Neural progenitor cell (in vitro differentiated cells): ENCODE results near the gene NRG3. TPM values are rescaled to one million over a fixed set of nuclear protein-coding genes. Genes with fewer than 3 reads are reported as not detected.

Experiments used
- DNase-seq: peaks from one replicate; pipeline ENCODE4 v3.0.0-alpha.2; 2016; ENCODE audit warnings: low spot score
- H2AFZ ChIP-seq: fragments of 200-600 bp; sonication (generic); replicated peaks from 2 replicates; pipeline ENCODE4 v1.6.1; 2016; ENCODE audit warnings: antibody characterized with exemption
- H3F3A ChIP-seq: fragments of 200-600 bp; sonication (generic); 2 replicates; pipeline ENCODE4 v1.6.1; 2016; ENCODE audit warnings: antibody characterized with exemption, low read depth
- H3K27ac ChIP-seq: fragments of 200-600 bp; sonication (generic); 2 replicates; pipeline ENCODE4 v1.5.1; 2016; ENCODE audit warnings: mild to moderate bottlenecking
- H3K27me3 ChIP-seq: fragments of 200-600 bp; sonication (generic); 2 replicates; pipeline ENCODE4 v1.6.1; 2016; ENCODE audit warnings: mild to moderate bottlenecking, moderate library complexity
- H3K36me3 ChIP-seq: fragments of 200-600 bp; sonication (generic); 2 replicates; pipeline ENCODE4 v1.5.1; 2016
- H3K4me1 ChIP-seq: fragments of 200-600 bp; sonication (generic); 2 replicates; pipeline ENCODE4 v1.6.1; 2016; ENCODE audit warnings: mixed run types
- H3K4me2 ChIP-seq: fragments of 200-600 bp; sonication (generic); 2 replicates; pipeline ENCODE4 v1.6.1; 2016
- H3K4me3 ChIP-seq: fragments of 200-600 bp; sonication (generic); 2 replicates; pipeline ENCODE4 v1.5.1; 2016
- H3K79me2 ChIP-seq: fragments of 200-600 bp; sonication (generic); 2 replicates; pipeline ENCODE4 v1.6.1; 2016; ENCODE audit warnings: low read depth
- H3K9ac ChIP-seq: fragments of 200-600 bp; sonication (generic); 2 replicates; pipeline ENCODE4 v1.6.1; 2016
- H3K9me3 ChIP-seq: fragments of 200-600 bp; sonication (generic); 2 replicates; pipeline ENCODE4 v1.5.1; 2016; ENCODE audit warnings: low read depth
- H4K20me1 ChIP-seq: fragments of 200-600 bp; sonication (generic); 2 replicates; pipeline ENCODE4 v1.6.1; 2016; ENCODE audit warnings: low read depth
- H3K27ac Mint-ChIP-seq: 3 replicates; pipeline ENCODE4 v1.8.0; 2021; ENCODE audit warnings: mixed read lengths
- H3K27me3 Mint-ChIP-seq: 2 replicates; pipeline ENCODE4 v1.8.0; 2022; ENCODE audit warnings: low read depth, mild to moderate bottlenecking, inconsistent platforms, moderate library complexity, mixed read lengths; ENCODE audit not compliant: insufficient read depth
- H3K36me3 Mint-ChIP-seq: 3 replicates; pipeline ENCODE4 v1.8.0; 2021; ENCODE audit warnings: mixed read lengths
- H3K4me1 Mint-ChIP-seq: 3 replicates; pipeline ENCODE4 v1.8.0; 2021; ENCODE audit warnings: mixed read lengths
- H3K4me3 Mint-ChIP-seq: 3 replicates; pipeline ENCODE4 v1.8.0; 2021; ENCODE audit warnings: mild to moderate bottlenecking, moderate library complexity, mixed read lengths
- H3K9me3 Mint-ChIP-seq: 3 replicates; pipeline ENCODE4 v1.8.0; 2020; ENCODE audit warnings: mixed read lengths
- EZH2 ChIP-seq: fragments of 200-600 bp; sonication (generic); IDR thresholded peaks from 2 replicates; pipeline ENCODE4 v1.6.1; 2017; ENCODE audit warnings: antibody characterized with exemption, mild to moderate bottlenecking, moderate library complexity
- EZH2phosphoT487 ChIP-seq: fragments of 200-600 bp; sonication (generic); IDR thresholded peaks from 2 replicates; pipeline ENCODE4 v1.6.1; 2017; ENCODE audit warnings: antibody characterized with exemption
- total RNA-seq: library from RNA; depleted of rRNA; stranded (reverse); fragments of >200 nt; gene quantifications from 2 replicates; pipeline ENCODE4 v1.2.3, GENCODE V29; 2015; ENCODE audit warnings: low replicate concordance
- TF ChIP-seq, protein P1 (sequence below): fragments of 200-600 bp; sonication (generic); IDR thresholded peaks from 2 replicates; pipeline ENCODE4 v1.5.1; 2017; ENCODE audit warnings: antibody characterized with exemption, mild to moderate bottlenecking

Gene NRG3
- total RNA-seq, 1 donor from 2014 or later = 1.9 TPM

- Histone ChIP-seq H3K79me2 (no peaks in the 10 kb centered on the region), H2AFZ (no peak overlapping the region), H3K36me3 (no peaks in the 10 kb centered on the region), H3K9me3 (no peaks in the 10 kb centered on the region), H3K4me1 (peaks cover 7% of the 10 kb centered on the region), H3K27me3 (no peaks in the 10 kb centered on the region), H3K4me2 (no peak overlapping the region), H3F3A (no peaks in the 10 kb centered on the region), H3K27ac (no peak overlapping the region), H4K20me1 (no peaks in the 10 kb centered on the region), H3K4me3 (no peak overlapping the region), H3K9ac (no peak overlapping the region)
- no peak for DNase-seq
- TF ChIP-seq, protein P1, sequence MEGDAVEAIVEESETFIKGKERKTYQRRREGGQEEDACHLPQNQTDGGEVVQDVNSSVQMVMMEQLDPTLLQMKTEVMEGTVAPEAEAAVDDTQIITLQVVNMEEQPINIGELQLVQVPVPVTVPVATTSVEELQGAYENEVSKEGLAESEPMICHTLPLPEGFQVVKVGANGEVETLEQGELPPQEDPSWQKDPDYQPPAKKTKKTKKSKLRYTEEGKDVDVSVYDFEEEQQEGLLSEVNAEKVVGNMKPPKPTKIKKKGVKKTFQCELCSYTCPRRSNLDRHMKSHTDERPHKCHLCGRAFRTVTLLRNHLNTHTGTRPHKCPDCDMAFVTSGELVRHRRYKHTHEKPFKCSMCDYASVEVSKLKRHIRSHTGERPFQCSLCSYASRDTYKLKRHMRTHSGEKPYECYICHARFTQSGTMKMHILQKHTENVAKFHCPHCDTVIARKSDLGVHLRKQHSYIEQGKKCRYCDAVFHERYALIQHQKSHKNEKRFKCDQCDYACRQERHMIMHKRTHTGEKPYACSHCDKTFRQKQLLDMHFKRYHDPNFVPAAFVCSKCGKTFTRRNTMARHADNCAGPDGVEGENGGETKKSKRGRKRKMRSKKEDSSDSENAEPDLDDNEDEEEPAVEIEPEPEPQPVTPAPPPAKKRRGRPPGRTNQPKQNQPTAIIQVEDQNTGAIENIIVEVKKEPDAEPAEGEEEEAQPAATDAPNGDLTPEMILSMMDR = no peak
- TF ChIP-seq EZH2phosphoT487 = no peak
- no peak for TF ChIP-seq EZH2
- no peaks in the 10 kb centered on the region for H3K36me3 Mint-ChIP-seq
- H3K4me3 Mint-ChIP-seq = no peak overlapping the region
- H3K27me3 Mint-ChIP-seq = peaks cover 2% of the 10 kb centered on the region
- no peak overlapping the region for H3K27ac Mint-ChIP-seq
- peaks cover 14% of the 10 kb centered on the region for H3K4me1 Mint-ChIP-seq
- H3K9me3 Mint-ChIP-seq = no peaks in the 10 kb centered on the region
These were observed 517.5 kb downstream of the NRG3 start for GRCh38 chr10:82392533-82392932.

- no peak overlapping the region for H2AFZ ChIP-seq
- no peak overlapping the region for H3K27ac ChIP-seq
- Mint-ChIP-seq H3K27ac (no peak overlapping the region), H3K9me3 (no peaks in the 10 kb centered on the region), H3K27me3 (peaks cover 2% of the 10 kb centered on the region), H3K36me3 (no peaks in the 10 kb centered on the region), H3K4me1 (peaks cover 28% of the 10 kb centered on the region), H3K4me3 (no peak overlapping the region)
- no peaks in the 10 kb centered on the region for H3K9me3 ChIP-seq
- H3K79me2 ChIP-seq = no peaks in the 10 kb centered on the region
- H3K36me3 ChIP-seq = no peaks in the 10 kb centered on the region
- H3K4me3 ChIP-seq = no peak overlapping the region
- peaks cover 14% of the 10 kb centered on the region for H3K4me1 ChIP-seq
- H3K4me2 ChIP-seq = no peak overlapping the region
- TF ChIP-seq, protein P1 = no peak
- no peak for TF ChIP-seq EZH2phosphoT487
- TF ChIP-seq EZH2 = no peak
- DNase-seq = no peak
- H4K20me1 ChIP-seq = no peaks in the 10 kb centered on the region
- no peaks in the 10 kb centered on the region for H3K27me3 ChIP-seq
- H3K9ac ChIP-seq = no peak overlapping the region
- no peaks in the 10 kb centered on the region for H3F3A ChIP-seq
These were observed 519.1 kb downstream of the NRG3 start for GRCh38 chr10:82394122-82394521.

DNA sequence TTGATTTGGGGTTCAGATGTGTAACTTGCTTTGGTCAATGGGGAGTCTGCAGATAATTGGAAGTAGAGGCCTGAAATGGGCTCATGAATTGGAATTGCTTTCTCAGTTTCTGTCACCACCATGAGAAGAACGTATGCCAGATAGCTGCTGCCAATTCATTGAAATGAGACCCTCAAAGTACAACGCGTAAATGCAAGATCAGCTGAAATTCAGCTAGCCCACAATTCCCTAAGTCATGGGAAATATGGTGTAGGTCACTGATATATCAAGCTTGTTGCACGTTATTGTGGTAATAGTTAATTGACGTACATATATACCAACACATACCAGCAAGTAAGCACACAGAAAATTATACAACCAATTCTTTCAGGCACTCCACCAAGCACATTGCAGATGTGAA lies 520.0 kb downstream of the NRG3 start:
- Histone ChIP-seq H3K27me3 (no peaks in the 10 kb centered on the region), H3K4me3 (no peak overlapping the region), H4K20me1 (no peaks in the 10 kb centered on the region), H3K9ac (no peak overlapping the region), H2AFZ (no peak overlapping the region), H3K36me3 (no peaks in the 10 kb centered on the region), H3K4me1 (peaks cover 14% of the 10 kb centered on the region), H3K4me2 (no peak overlapping the region), H3K79me2 (no peaks in the 10 kb centered on the region), H3K27ac (no peak overlapping the region), H3F3A (no peaks in the 10 kb centered on the region), H3K9me3 (no peaks in the 10 kb centered on the region)
- H3K27ac Mint-ChIP-seq = no peak overlapping the region
- peaks cover 2% of the 10 kb centered on the region for H3K27me3 Mint-ChIP-seq
- no peaks in the 10 kb centered on the region for H3K36me3 Mint-ChIP-seq
- peaks cover 28% of the 10 kb centered on the region for H3K4me1 Mint-ChIP-seq
- no peak overlapping the region for H3K4me3 Mint-ChIP-seq
- no peaks in the 10 kb centered on the region for H3K9me3 Mint-ChIP-seq
- TF ChIP-seq EZH2 (no peak), EZH2phosphoT487 (no peak)
- TF ChIP-seq, protein P1 = no peak
- DNase-seq = no peak
